Measurements from ENCODE around the gene USP2.
"Not testable (repeated sequence)": the region's sequence is repeated elsewhere in the genome, so short reads cannot be mapped to it uniquely, and the experiment has no call there.

The USP2 gene

GRCh38 chr11:119412072-119412471, 30.6 kb upstream of the USP2 start:
- no peak for DNase-seq

DNA sequence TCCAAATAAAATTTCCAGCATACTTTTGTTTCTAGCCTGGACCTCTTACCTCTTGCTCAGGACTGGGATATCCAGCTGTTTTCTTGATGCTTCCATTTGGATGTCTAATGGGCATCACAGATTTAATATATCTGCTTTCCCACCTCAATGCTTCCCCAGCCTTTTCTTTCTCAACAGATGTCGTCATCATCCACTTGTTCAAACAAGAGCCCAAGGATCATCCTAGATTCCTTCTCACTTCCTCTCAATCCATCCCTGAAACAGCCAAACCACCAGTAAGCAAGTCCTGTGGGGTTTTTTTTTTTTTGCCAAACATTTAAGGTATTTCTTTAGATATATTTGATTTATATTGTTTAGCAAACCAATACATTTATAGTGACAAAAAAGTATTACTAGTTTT, 29.0 kb upstream of the USP2 start:
- DNase-seq, result no peak

GRCh38 chr11:119409731-119410130, 28.2 kb upstream of the USP2 start:
- DNase-seq, result no peak

DNA sequence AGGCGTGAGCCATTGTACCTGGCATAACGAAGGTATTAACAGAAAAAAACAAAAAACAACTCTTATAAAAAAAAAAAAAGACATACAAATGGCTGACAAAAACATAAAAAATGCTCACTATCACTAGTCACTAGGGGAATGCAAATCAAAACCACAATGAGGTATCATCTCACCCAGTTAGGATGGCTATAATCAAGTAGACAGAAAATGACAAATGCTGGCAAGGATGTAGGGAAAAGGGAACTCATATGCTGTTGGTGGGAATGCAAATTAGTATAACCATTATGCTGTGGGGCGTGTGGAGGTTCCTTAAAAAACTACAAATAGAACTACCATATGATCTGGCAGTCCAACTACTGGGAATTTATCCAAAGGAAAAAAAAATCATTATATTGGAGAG, 24.5 kb upstream of the USP2 start:
- DNase-seq, result no peak

- not testable (repeated sequence) for DNase-seq
These were observed 24.0 kb upstream of the USP2 start for GRCh38 chr11:119405448-119405847.

DNA sequence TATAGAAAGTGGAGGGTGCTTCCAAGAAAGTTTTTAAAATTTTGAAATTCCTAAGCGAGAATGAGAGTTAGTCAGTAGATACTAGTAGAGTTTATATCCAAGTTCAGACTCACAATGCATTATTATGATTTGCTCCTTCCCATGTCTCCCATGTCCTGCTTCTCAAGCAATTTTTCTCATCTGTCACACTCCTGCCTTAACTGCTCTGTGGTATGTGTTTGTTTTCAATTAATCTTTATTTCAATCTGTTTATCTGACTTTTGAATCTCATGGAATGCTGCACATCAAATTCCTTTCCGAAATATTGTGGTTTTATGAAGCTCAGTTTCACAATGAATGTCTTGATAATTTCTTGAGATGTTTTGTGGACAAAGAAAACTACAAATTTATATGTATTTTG, 23.4 kb upstream of the USP2 start:
- no peak for DNase-seq

DNA sequence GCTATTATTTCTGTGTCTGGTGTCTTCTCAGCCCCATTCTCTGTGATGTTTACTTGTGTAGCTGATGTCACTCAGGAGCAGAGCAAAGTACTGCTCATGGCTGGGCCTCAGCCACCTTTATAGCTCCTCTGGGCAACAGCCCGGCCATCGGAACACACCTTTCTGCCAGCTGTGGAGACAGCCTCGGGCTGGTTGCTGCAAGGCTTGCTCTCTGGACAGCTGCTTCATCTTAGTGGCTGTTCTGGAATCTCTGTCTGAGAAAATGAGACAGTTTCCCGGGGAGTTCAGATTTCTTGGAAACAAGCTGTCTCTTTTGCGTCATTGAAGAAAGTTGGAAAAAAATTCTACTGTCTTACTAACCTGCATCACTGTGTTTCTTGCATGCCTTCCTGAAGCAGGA, 21.5 kb upstream of the USP2 start:
- DNase-seq, result no peak

GRCh38 chr11:119402470-119402869, 21.0 kb upstream of the USP2 start:
- no peak for DNase-seq

DNA sequence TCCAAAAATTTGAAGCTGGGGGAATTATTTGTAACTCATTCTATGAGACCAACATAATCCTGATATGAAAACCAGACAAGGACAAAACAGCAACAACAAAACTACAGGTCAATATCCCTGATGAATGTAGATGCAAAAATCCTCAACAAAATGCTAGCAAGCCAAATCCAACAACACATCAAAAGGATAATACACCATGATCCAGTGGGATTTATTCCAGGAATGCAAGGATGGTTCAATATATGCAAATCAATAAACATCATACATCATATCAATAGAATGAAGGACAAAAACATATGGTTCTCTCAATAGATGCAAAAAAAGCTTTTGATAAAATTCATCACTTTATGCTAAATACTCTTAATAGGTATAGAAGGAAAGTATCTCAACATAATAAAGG, 19.4 kb upstream of the USP2 start:
- no peak for DNase-seq

DNA sequence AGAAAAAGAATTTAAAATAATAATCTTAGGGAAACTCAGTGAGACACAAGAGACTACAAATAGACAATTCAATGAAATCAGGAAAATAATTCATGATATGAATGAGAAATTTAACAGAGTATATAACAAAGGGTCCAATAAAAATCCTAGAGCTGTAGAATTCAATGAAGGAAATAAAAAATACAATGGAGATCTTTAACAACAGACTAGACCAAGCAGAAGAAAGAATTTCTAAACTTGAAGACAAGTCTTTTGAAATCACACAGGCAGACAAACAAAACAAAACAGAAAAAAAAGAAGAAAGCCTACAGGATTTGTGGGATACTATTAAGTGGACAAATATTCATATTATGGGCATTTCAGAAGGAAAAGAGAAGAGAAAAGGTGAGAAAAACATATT, 16.2 kb upstream of the USP2 start:
- DNase-seq, result no peak

DNA sequence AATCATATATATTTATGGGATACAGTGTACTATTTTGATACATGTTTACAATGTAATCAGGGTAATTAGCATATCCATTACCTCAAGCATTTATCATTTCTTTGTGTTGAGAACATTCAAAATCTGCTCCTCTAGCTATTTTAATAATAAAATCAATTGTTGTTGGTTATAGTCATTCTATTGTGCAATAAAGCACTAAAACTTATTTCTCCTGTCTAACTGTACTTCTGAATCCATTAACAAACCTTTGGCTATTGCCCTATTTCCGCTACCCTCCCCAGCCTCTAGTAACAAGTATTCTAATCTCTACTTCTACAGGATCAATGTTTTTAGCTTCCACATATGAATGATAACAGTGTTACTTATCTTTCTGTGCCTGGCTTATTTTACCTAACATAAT, 15.3 kb upstream of the USP2 start:
- DNase-seq, result no peak

DNA sequence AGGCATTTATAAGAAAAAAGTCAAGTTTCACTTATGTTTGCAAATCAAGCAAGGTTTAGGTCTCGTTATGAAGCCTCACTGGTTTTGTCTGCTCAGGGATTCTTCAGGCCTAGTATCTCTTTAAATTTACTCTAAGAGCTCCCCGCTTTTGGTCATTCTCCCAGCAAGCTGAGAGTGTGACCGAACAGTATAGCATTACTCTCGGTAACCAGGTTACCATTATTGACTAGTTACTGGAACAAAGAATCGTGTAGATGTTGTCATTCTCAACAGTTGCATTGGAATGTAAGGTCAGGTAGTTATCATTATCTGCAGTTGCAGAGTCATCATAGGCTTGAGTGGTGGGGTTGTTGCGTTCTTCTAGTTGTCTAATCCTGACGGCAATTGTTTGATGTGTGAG, 9.8 kb upstream of the USP2 start:
- DNase-seq, result no peak

DNA sequence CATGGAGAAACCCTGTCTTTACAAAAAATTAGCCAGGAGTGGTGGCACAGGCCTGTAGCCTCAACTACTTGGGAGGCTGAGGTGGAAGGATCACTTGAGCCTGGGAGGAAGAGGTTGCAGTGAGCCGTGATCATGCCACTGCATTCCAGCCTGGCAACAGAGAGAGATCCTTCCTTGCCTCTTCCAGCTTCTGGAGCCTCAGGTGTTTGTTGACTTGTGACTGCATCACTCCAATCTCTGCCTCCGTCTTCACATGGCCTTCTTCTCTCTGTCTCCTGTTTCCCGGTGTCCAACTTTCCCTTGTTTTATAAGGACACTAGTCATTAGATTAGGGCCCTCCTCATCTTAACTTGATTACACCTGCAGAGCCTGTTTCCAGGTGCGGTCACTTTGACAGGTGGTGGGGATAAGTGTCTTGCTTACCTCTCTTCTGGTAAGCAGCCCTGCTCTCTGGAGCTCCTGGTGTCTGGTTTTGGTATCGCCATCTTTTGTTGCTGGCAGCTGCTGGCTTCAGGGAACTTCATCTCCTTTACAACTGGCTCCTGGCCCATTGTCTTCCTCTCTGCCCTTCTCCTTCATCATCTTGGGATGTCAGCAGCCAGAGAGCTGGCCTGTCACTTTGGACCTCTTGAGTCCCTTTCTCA, 8.2 kb upstream of the USP2 start:
- DNase-seq, result peak in 1 of 2 experiments; percentile 25

GRCh38 chr11:119388103-119388502, 6.6 kb upstream of the USP2 start:
- DNase-seq, result no peak

DNA sequence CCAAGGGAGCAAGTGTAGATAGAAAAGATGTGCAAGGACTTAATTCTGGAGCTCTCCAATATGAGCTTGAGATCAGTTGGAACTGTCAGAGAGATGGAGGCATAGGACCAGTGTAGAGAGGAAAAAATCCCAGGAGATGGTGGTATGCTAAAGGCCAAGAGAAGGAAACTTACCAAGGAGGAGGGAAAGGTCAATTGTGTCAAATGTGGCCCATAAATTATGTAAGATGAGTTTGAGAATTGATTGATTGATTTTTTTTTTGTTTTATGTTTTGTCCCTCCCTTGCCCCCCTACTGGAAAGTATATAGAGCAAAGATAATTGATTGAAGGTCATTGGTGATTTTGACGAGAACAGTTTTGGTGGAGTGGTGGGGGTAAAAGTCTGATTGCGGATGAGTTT, 2.8 kb upstream of the USP2 start:
- DNase-seq, result no peak

- not testable (repeated sequence) for DNase-seq
These were observed 1.0 kb upstream of the USP2 start for GRCh38 chr11:119382513-119382912.

- DNase-seq, result no peak
These were observed 611 bp upstream of the USP2 start for GRCh38 chr11:119382101-119382500.

GRCh38 chr11:119380827-119381180, 686 bp downstream of the USP2 start:
- DNase-seq, result no peak

- no peak for DNase-seq
These were observed 1.2 kb downstream of the USP2 start for GRCh38 chr11:119380160-119380826.

- DNase-seq, result no peak
These were observed 2.5 kb downstream of the USP2 start for GRCh38 chr11:119378851-119379465.

- no peak for DNase-seq
These were observed 3.4 kb downstream of the USP2 start for GRCh38 chr11:119377961-119378667.

DNA sequence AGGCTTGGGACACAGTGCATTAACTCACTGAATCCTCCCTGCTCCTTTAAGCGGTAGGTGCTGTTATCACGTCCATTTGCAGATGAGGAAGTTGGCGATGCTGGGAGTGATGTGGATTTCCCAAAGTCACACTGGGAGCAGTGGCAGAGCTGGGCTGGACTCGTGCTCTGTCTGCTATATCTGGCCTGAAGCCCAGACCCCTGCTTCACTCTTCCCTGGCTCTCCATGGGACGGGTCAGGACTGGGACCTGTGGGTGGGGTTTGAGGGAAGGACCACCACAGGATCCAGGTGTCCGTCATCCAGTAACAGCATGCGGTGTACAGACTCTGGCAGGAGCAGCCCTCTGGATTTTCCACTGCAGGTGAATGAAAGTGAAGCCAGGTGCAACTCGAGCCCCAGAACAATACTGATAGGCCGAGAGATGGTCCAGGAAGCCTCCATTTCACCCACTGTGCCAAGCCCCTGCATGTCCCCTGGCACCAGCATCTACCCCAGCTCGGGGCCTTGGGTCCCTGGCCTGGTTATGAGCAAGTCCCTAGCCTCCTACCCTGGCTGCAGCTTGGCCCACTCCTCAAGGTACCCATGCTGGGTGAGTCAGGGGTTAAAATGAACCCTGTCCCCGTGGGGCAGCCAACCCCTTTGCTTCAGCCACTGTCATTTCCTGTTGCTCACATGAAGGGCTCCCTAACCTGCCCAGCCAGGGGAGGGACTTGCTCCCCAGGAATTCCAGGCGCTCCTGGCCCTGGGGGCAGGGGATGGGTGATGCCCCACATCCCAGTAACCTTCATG, 4.2 kb downstream of the USP2 start:
- DNase-seq, result no peak

DNA sequence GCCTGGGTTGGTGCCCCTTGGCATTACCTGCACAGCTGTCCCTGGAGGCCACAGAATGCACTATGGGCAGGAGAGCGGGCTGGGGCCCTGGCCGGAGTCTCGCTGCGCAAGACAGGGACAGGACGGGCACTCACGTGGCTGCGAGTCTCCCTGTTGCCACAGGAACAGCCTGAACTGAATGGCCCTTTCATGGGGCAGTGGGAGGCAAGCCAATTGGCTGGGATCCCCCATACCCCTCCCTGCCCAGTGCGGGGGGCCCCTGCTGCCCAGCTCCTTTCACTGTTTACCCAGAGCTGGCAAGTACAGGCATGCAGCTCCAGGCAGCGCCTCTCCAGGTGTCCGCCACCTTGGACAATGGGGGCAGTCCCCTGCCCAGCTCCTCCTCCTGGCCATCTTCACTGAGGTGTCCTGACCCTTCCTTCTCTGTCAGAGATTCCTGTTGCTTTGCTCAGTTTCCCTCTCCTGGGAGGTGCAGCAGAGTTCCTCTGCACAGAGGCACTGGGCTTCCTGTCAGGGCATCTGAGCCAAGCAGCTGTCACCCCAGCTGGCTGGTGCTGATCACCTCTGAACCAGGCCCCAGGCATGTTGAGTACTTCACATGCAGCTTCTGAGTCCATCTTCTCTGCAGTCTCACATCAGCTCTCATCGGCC, 5.2 kb downstream of the USP2 start:
- DNase-seq, result peak in 1 of 2 experiments; percentile 76
